ENCODE data around the gene DNAJB8. TPM values are rescaled to one million over a fixed set of nuclear protein-coding genes. Genes with fewer than 3 reads are reported as not detected.
A peak's percentile ranks its signal among the peaks of the same experiment; 100 is the strongest.

Gene DNAJB8
- total and polyA plus RNA-seq, 9 of the 15 experiments (the other 6 are each of a cell fraction or from before 2014, with no cell fraction given): not detected

DNA sequence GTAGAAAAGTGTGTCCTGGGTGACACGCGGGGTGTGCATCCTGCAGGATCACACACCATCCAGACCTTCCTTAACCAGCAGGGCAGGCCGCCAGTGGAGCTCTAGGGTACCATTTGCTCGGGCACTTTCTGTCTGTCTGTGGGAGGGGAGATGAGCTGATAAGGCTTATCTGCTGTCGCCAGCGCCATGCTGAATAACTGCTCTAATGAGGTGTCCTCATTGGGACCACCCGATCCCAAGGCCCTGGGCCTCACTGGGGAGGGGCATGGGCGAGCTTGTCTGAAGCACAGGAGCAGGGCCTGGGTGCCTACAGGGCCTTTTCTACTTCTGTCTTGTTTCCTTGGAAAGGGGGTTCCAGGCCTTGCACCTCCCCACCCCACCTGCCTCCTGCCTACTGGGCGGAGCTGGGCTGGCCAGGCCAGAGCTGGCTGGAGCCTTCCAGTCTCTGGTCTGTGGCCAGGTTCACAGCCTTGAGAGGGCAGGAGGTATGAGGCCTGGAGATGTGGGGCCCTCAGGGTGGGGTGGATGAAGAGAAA lies 28.8 kb upstream of the DNAJB8 start (continued):
- TF ChIP-seq, protein P1, sequence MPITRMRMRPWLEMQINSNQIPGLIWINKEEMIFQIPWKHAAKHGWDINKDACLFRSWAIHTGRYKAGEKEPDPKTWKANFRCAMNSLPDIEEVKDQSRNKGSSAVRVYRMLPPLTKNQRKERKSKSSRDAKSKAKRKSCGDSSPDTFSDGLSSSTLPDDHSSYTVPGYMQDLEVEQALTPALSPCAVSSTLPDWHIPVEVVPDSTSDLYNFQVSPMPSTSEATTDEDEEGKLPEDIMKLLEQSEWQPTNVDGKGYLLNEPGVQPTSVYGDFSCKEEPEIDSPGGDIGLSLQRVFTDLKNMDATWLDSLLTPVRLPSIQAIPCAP (CRISPR knock-in tag; IDR thresholded peaks at IDR 0.05; ENCODE audit: borderline replicate concordance): no peak
- TF ChIP-seq IRF2 (CRISPR knock-in tag; IDR thresholded peaks at IDR 0.05): no peak
- TF ChIP-seq NBN (IDR thresholded peaks at IDR 0.05; ENCODE audit: low read depth): no peak
- no peak for TF ChIP-seq MED1 (CRISPR knock-in tag; IDR thresholded peaks at IDR 0.05; ENCODE audit: borderline replicate concordance)
- TF ChIP-seq, protein P2, sequence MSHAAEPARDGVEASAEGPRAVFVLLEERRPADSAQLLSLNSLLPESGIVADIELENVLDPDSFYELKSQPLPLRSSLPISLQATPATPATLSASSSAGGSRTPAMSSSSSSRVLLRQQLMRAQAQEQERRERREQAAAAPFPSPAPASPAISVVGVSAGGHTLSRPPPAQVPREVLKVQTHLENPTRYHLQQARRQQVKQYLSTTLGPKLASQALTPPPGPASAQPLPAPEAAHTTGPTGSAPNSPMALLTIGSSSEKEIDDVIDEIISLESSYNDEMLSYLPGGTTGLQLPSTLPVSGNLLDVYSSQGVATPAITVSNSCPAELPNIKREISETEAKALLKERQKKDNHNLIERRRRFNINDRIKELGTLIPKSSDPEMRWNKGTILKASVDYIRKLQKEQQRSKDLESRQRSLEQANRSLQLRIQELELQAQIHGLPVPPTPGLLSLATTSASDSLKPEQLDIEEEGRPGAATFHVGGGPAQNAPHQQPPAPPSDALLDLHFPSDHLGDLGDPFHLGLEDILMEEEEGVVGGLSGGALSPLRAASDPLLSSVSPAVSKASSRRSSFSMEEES (CRISPR knock-in tag; IDR thresholded peaks at IDR 0.05): no peak
- peak; percentile 64 for TF ChIP-seq CBFA2T3 (IDR thresholded peaks at IDR 0.05)
- peak; percentile 59 for TF ChIP-seq EP300 (IDR thresholded peaks at IDR 0.05; ENCODE audit: low read length)
- TF ChIP-seq, protein P3, sequence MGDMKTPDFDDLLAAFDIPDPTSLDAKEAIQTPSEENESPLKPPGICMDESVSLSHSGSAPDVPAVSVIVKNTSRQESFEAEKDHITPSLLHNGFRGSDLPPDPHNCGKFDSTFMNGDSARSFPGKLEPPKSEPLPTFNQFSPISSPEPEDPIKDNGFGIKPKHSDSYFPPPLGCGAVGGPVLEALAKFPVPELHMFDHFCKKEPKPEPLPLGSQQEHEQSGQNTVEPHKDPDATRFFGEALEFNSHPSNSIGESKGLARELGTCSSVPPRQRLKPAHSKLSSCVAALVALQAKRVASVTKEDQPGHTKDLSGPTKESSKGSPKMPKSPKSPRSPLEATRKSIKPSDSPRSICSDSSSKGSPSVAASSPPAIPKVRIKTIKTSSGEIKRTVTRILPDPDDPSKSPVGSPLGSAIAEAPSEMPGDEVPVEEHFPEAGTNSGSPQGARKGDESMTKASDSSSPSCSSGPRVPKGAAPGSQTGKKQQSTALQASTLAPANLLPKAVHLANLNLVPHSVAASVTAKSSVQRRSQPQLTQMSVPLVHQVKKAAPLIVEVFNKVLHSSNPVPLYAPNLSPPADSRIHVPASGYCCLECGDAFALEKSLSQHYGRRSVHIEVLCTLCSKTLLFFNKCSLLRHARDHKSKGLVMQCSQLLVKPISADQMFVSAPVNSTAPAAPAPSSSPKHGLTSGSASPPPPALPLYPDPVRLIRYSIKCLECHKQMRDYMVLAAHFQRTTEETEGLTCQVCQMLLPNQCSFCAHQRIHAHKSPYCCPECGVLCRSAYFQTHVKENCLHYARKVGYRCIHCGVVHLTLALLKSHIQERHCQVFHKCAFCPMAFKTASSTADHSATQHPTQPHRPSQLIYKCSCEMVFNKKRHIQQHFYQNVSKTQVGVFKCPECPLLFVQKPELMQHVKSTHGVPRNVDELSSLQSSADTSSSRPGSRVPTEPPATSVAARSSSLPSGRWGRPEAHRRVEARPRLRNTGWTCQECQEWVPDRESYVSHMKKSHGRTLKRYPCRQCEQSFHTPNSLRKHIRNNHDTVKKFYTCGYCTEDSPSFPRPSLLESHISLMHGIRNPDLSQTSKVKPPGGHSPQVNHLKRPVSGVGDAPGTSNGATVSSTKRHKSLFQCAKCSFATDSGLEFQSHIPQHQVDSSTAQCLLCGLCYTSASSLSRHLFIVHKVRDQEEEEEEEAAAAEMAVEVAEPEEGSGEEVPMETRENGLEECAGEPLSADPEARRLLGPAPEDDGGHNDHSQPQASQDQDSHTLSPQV (IDR thresholded peaks at IDR 0.05): peak; percentile 36
- TF ChIP-seq MEIS2 (IDR thresholded peaks at IDR 0.05; ENCODE audit: partially characterized antibody): no peak
- TF ChIP-seq, protein P4, sequence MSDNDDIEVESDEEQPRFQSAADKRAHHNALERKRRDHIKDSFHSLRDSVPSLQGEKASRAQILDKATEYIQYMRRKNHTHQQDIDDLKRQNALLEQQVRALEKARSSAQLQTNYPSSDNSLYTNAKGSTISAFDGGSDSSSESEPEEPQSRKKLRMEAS (CRISPR knock-in tag; IDR thresholded peaks at IDR 0.05): no peak
- peak; percentile 50 for TF ChIP-seq DPF2 (IDR thresholded peaks at IDR 0.05)
- TF ChIP-seq, protein P5, sequence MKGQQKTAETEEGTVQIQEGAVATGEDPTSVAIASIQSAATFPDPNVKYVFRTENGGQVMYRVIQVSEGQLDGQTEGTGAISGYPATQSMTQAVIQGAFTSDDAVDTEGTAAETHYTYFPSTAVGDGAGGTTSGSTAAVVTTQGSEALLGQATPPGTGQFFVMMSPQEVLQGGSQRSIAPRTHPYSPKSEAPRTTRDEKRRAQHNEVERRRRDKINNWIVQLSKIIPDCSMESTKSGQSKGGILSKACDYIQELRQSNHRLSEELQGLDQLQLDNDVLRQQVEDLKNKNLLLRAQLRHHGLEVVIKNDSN (CRISPR knock-in tag; IDR thresholded peaks at IDR 0.05): no peak
- TF ChIP-seq ARID1B (IDR thresholded peaks at IDR 0.05): peak; percentile 82
- peak; percentile 20; the same call in 1 of the 2 replicates for TF ChIP-seq TARDBP (IDR thresholded peaks at IDR 0.05)
- TF ChIP-seq, protein P6, sequence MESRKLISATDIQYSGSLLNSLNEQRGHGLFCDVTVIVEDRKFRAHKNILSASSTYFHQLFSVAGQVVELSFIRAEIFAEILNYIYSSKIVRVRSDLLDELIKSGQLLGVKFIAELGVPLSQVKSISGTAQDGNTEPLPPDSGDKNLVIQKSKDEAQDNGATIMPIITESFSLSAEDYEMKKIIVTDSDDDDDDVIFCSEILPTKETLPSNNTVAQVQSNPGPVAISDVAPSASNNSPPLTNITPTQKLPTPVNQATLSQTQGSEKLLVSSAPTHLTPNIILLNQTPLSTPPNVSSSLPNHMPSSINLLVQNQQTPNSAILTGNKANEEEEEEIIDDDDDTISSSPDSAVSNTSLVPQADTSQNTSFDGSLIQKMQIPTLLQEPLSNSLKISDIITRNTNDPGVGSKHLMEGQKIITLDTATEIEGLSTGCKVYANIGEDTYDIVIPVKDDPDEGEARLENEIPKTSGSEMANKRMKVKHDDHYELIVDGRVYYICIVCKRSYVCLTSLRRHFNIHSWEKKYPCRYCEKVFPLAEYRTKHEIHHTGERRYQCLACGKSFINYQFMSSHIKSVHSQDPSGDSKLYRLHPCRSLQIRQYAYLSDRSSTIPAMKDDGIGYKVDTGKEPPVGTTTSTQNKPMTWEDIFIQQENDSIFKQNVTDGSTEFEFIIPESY (CRISPR knock-in tag; IDR thresholded peaks at IDR 0.05): no peak
- TF ChIP-seq TBL1XR1 (IDR thresholded peaks at IDR 0.05; ENCODE audit: low read length in 2 of 2): no peak
- TF ChIP-seq, protein P7, sequence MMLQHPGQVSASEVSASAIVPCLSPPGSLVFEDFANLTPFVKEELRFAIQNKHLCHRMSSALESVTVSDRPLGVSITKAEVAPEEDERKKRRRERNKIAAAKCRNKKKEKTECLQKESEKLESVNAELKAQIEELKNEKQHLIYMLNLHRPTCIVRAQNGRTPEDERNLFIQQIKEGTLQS (IDR thresholded peaks at IDR 0.05): no peak
- TF ChIP-seq, protein P7 (CRISPR knock-in tag; conservative IDR thresholded peaks at IDR 0.05): no peak
- TF ChIP-seq MAFG (tag; conservative IDR thresholded peaks at IDR 0.05): no peak

Data from K562 (cell line).